ENCODE measurements around the gene NAALADL2.

NAALADL2 gene

GRCh38 chr3:175664911-175665310, 805.8 kb downstream of the NAALADL2 start:
- no peak overlapping the region for H3K4me3 ChIP-seq (ENCODE audit: low read depth in 1 of 2, low read length in 2 of 2)
- H3K9ac ChIP-seq (ENCODE audit: low read length), result no peak overlapping the region
- H3K27ac ChIP-seq (ENCODE audit: low read depth, low read length), result no peak overlapping the region
- H3K9me3 ChIP-seq (ENCODE audit: low read length), result no peaks in the 10 kb centered on the region
- H3K4me1 ChIP-seq (ENCODE audit: insufficient read depth, low read length), result no peaks in the 10 kb centered on the region
- no peaks in the 10 kb centered on the region for H3K36me3 ChIP-seq (ENCODE audit: insufficient read depth, low read length)
- H3K27me3 ChIP-seq (ENCODE audit: control insufficient read depth in 1 of 2, insufficient read depth in 2 of 2, low read length in 2 of 2), result no peaks in the 10 kb centered on the region

- H3K4me1 ChIP-seq (ENCODE audit: insufficient read depth, low read length), result no peaks in the 10 kb centered on the region
- no peak overlapping the region for H3K4me3 ChIP-seq (ENCODE audit: low read depth in 1 of 2, low read length in 2 of 2)
- no peaks in the 10 kb centered on the region for H3K27me3 ChIP-seq (ENCODE audit: control insufficient read depth in 1 of 2, insufficient read depth in 2 of 2, low read length in 2 of 2)
- H3K36me3 ChIP-seq (ENCODE audit: insufficient read depth, low read length), result no peaks in the 10 kb centered on the region
- H3K9me3 ChIP-seq (ENCODE audit: low read length), result no peaks in the 10 kb centered on the region
- no peak overlapping the region for H3K27ac ChIP-seq (ENCODE audit: low read depth, low read length)
- no peak overlapping the region for H3K9ac ChIP-seq (ENCODE audit: low read length)
Observed at GRCh38 chr3:175668300-175668699, 809.2 kb downstream of the NAALADL2 start.

- no peaks in the 10 kb centered on the region for H3K27me3 ChIP-seq (ENCODE audit: control insufficient read depth in 1 of 2, insufficient read depth in 2 of 2, low read length in 2 of 2)
- H3K27ac ChIP-seq (ENCODE audit: low read depth, low read length), result no peak overlapping the region
- no peaks in the 10 kb centered on the region for H3K9me3 ChIP-seq (ENCODE audit: low read length)
- H3K9ac ChIP-seq (ENCODE audit: low read length), result no peak overlapping the region
- no peaks in the 10 kb centered on the region for H3K36me3 ChIP-seq (ENCODE audit: insufficient read depth, low read length)
- H3K4me3 ChIP-seq (ENCODE audit: low read depth in 1 of 2, low read length in 2 of 2), result no peak overlapping the region
- no peaks in the 10 kb centered on the region for H3K4me1 ChIP-seq (ENCODE audit: insufficient read depth, low read length)
Observed at GRCh38 chr3:175670557-175670956, 811.4 kb downstream of the NAALADL2 start.

DNA sequence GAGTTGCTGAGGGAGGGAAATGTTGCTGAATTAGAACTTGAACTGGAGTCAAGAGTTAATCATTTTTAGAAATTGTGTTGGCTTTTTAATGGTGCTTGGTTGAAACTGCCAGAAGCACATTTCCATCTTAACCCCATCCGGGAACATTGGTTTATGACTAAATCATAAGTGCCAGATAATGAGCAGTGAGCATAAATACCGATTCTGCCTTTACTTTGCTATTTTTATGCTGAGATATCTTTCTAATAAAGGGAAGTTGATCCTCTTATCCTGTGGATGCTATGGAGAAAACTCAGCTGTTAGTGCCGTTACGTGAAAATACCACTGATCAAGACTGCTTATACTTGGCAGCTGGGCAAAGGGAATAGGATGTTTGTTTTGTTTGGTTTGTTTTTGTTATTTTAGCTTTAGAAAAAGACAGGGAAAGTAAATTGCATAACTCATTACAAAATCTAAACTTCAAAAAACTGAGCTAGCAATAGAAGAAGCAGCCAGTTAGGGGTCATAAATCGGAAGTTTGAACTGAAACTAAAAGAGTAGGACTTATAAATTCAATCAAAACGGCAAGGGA, 813.1 kb downstream of the NAALADL2 start:
- no peaks in the 10 kb centered on the region for H3K9me3 ChIP-seq (ENCODE audit: low read length)
- H3K4me3 ChIP-seq (ENCODE audit: low read depth in 1 of 2, low read length in 2 of 2), result peak overlapping the region in 1 of 2 donors; percentile 9
- H3K9ac ChIP-seq (ENCODE audit: low read length), result no peak overlapping the region
- H3K4me1 ChIP-seq (ENCODE audit: insufficient read depth, low read length), result no peaks in the 10 kb centered on the region
- H3K36me3 ChIP-seq (ENCODE audit: insufficient read depth, low read length), result no peaks in the 10 kb centered on the region
- no peaks in the 10 kb centered on the region for H3K27me3 ChIP-seq (ENCODE audit: control insufficient read depth in 1 of 2, insufficient read depth in 2 of 2, low read length in 2 of 2)
- no peak overlapping the region for H3K27ac ChIP-seq (ENCODE audit: low read depth, low read length)

- no peak overlapping the region for H3K4me3 ChIP-seq (ENCODE audit: low read depth in 1 of 2, low read length in 2 of 2)
- H3K27me3 ChIP-seq (ENCODE audit: control insufficient read depth in 1 of 2, insufficient read depth in 2 of 2, low read length in 2 of 2), result no peaks in the 10 kb centered on the region
- no peaks in the 10 kb centered on the region for H3K9me3 ChIP-seq (ENCODE audit: low read length)
- no peaks in the 10 kb centered on the region for H3K4me1 ChIP-seq (ENCODE audit: insufficient read depth, low read length)
- H3K9ac ChIP-seq (ENCODE audit: low read length), result no peak overlapping the region
- H3K27ac ChIP-seq (ENCODE audit: low read depth, low read length), result no peak overlapping the region
- no peaks in the 10 kb centered on the region for H3K36me3 ChIP-seq (ENCODE audit: insufficient read depth, low read length)
Observed at GRCh38 chr3:175679568-175679967, 820.4 kb downstream of the NAALADL2 start.

GRCh38 chr3:175692256-175692655, 833.1 kb downstream of the NAALADL2 start:
- Histone ChIP-seq H3K27ac (ENCODE audit: low read depth, low read length) (no peak overlapping the region), H3K9ac (ENCODE audit: low read length) (no peak overlapping the region), H3K9me3 (ENCODE audit: low read length) (no peaks in the 10 kb centered on the region), H3K27me3 (ENCODE audit: control insufficient read depth in 1 of 2, insufficient read depth in 2 of 2, low read length in 2 of 2) (no peaks in the 10 kb centered on the region), H3K4me1 (ENCODE audit: insufficient read depth, low read length) (no peaks in the 10 kb centered on the region), H3K4me3 (ENCODE audit: low read depth in 1 of 2, low read length in 2 of 2) (no peak overlapping the region), H3K36me3 (ENCODE audit: insufficient read depth, low read length) (no peaks in the 10 kb centered on the region)

GRCh38 chr3:175695251-175695650, 836.1 kb downstream of the NAALADL2 start:
- Histone ChIP-seq H3K9ac (ENCODE audit: low read length) (no peak overlapping the region), H3K36me3 (ENCODE audit: insufficient read depth, low read length) (no peaks in the 10 kb centered on the region)

DNA sequence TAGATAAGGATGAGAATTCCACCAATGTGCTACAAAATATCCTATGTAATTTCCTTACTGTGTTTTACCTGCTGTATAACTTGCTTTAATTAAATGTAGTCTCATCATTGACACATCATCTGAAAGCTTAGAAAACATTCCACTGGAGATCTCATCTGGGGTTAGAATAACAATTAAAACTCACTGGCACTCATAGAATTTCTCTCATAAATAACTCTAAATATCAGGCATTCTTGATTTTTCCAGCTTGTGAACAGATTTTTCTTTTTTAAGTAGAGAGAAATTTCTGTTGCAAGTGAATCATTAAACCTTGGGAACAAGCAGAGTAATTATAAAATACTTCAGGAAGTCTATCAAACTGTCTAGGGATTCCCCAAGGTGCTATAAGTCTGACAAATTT, 843.8 kb downstream of the NAALADL2 start:
- Histone ChIP-seq H3K4me3 (ENCODE audit: low read depth in 1 of 2, low read length in 2 of 2) (no peak overlapping the region), H3K4me1 (ENCODE audit: insufficient read depth, low read length) (no peaks in the 10 kb centered on the region), H3K36me3 (ENCODE audit: insufficient read depth, low read length) (no peaks in the 10 kb centered on the region), H3K27me3 (ENCODE audit: control insufficient read depth in 1 of 2, insufficient read depth in 2 of 2, low read length in 2 of 2) (no peaks in the 10 kb centered on the region), H3K27ac (ENCODE audit: low read depth, low read length) (no peak overlapping the region), H3K9me3 (ENCODE audit: low read length) (no peaks in the 10 kb centered on the region), H3K9ac (ENCODE audit: low read length) (no peak overlapping the region)

More at GRCh38 chr3:175695251-175695650, 836.1 kb downstream of the NAALADL2 start:
- no peaks in the 10 kb centered on the region for H3K27me3 ChIP-seq (ENCODE audit: control insufficient read depth in 1 of 2, insufficient read depth in 2 of 2, low read length in 2 of 2)
- no peaks in the 10 kb centered on the region for H3K4me1 ChIP-seq (ENCODE audit: insufficient read depth, low read length)
- no peaks in the 10 kb centered on the region for H3K9me3 ChIP-seq (ENCODE audit: low read length)
- H3K4me3 ChIP-seq (ENCODE audit: low read depth in 1 of 2, low read length in 2 of 2), result no peak overlapping the region
- no peak overlapping the region for H3K27ac ChIP-seq (ENCODE audit: low read depth, low read length)

DNA sequence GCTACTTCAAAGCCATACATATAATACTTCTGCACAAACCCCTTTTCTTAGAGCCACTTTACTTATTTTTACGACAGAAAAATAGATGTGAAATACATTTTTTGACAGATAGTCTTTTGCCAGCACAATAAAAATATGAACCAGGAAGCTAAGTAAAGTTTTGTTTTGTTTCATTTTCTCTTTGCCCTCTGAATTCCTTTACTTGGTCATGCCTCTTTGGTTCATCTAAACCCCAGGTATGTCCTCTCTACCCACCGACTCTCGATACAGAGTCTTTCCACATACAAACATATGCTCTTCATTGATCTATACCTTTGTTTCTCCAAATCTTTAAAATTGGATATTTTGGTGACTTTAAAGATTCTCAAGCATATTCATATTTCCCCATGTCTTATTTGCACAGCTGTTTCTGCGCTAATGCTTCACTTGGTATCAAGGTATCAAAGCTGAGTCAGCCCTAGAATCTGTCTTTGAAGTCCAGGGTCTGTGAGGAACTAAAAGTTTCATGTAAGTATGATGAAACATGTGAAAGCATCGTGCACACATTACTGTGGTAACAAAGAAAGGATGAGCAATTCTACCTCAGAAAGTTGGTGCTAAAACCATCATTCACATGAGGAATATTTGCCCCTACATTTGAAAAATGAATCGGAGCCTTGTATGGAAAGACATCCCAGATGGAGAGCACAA, 845.4 kb downstream of the NAALADL2 start:
- H3K27me3 ChIP-seq (ENCODE audit: control insufficient read depth in 1 of 2, insufficient read depth in 2 of 2, low read length in 2 of 2), result no peaks in the 10 kb centered on the region
- no peaks in the 10 kb centered on the region for H3K9me3 ChIP-seq (ENCODE audit: low read length)
- H3K9ac ChIP-seq (ENCODE audit: low read length), result no peak overlapping the region
- no peak overlapping the region for H3K4me3 ChIP-seq (ENCODE audit: low read depth in 1 of 2, low read length in 2 of 2)
- H3K36me3 ChIP-seq (ENCODE audit: insufficient read depth, low read length), result no peaks in the 10 kb centered on the region
- H3K4me1 ChIP-seq (ENCODE audit: insufficient read depth, low read length), result no peaks in the 10 kb centered on the region
- no peak overlapping the region for H3K27ac ChIP-seq (ENCODE audit: low read depth, low read length)

- H3K27me3 ChIP-seq (ENCODE audit: control insufficient read depth in 1 of 2, insufficient read depth in 2 of 2, low read length in 2 of 2), result no peaks in the 10 kb centered on the region
- no peaks in the 10 kb centered on the region for H3K36me3 ChIP-seq (ENCODE audit: insufficient read depth, low read length)
- no peaks in the 10 kb centered on the region for H3K9me3 ChIP-seq (ENCODE audit: low read length)
- H3K4me1 ChIP-seq (ENCODE audit: insufficient read depth, low read length), result no peaks in the 10 kb centered on the region
- H3K4me3 ChIP-seq (ENCODE audit: low read depth in 1 of 2, low read length in 2 of 2), result no peak overlapping the region
- no peak overlapping the region for H3K9ac ChIP-seq (ENCODE audit: low read length)
- H3K27ac ChIP-seq (ENCODE audit: low read depth, low read length), result no peak overlapping the region
Observed at GRCh38 chr3:175713268-175713667, 854.1 kb downstream of the NAALADL2 start.

GRCh38 chr3:175716446-175716845, 857.3 kb downstream of the NAALADL2 start:
- Histone ChIP-seq H3K4me3 (ENCODE audit: low read depth in 1 of 2, low read length in 2 of 2) (no peak overlapping the region), H3K36me3 (ENCODE audit: insufficient read depth, low read length) (no peaks in the 10 kb centered on the region), H3K9me3 (ENCODE audit: low read length) (no peaks in the 10 kb centered on the region), H3K4me1 (ENCODE audit: insufficient read depth, low read length) (no peaks in the 10 kb centered on the region), H3K9ac (ENCODE audit: low read length) (no peak overlapping the region), H3K27ac (ENCODE audit: low read depth, low read length) (no peak overlapping the region), H3K27me3 (ENCODE audit: control insufficient read depth in 1 of 2, insufficient read depth in 2 of 2, low read length in 2 of 2) (no peaks in the 10 kb centered on the region)

DNA sequence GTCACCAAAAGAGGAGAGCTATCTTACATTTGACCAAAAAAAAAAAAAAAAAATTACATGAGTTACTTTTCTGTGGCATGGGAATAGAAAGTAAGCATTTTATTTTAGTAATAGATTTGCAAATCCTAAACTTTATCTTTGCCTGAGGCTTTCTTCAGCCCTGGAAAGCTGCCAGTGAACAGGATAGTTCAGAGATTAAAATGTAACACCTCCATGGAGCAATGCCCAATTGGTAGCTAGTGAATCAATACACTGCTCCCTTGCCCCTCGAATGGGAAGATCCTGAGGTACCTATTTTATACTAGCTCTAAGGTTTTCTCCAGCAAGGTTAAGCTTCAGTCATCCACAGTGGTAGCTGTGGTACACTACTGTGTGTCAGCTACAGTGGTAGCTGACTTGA, 867.1 kb downstream of the NAALADL2 start:
- Histone ChIP-seq H3K36me3 (ENCODE audit: insufficient read depth, low read length) (no peaks in the 10 kb centered on the region), H3K9me3 (ENCODE audit: low read length) (no peaks in the 10 kb centered on the region), H3K27me3 (ENCODE audit: control insufficient read depth in 1 of 2, insufficient read depth in 2 of 2, low read length in 2 of 2) (no peaks in the 10 kb centered on the region), H3K4me3 (ENCODE audit: low read depth in 1 of 2, low read length in 2 of 2) (no peak overlapping the region), H3K9ac (ENCODE audit: low read length) (no peak overlapping the region), H3K4me1 (ENCODE audit: insufficient read depth, low read length) (no peaks in the 10 kb centered on the region), H3K27ac (ENCODE audit: low read depth, low read length) (no peak overlapping the region)

Measured in muscle layer of colon (tissue), 2 donors.